Gastroesophageal sphincter (tissue), 3 donors: Measurements from ENCODE around the gene ATP2B2.

Experiments used
- POLR2A ChIP-seq, 2 donors: fragments of 450-650 bp; IDR thresholded peaks; one replicate each; pipeline ENCODE4 v1.6.1; 2017; ENCODE audit warnings: antibody characterized with exemption in 2 of 2, mild to moderate bottlenecking in 2 of 2, moderate library complexity in 1 of 2
- TF ChIP-seq, protein P1 (sequence below), 4 experiments: fragments of 200-600 bp in 2 of 4; fragments of 450-650 bp in 2 of 4; sonication (generic) in 1 of 4; IDR thresholded peaks; one replicate each; pipeline ENCODE4 v1.5.1; 2017 to 2019; ENCODE audit warnings: antibody characterized with exemption in 4 of 4, mild to moderate bottlenecking in 2 of 4, moderate library complexity in 2 of 4

DNA sequence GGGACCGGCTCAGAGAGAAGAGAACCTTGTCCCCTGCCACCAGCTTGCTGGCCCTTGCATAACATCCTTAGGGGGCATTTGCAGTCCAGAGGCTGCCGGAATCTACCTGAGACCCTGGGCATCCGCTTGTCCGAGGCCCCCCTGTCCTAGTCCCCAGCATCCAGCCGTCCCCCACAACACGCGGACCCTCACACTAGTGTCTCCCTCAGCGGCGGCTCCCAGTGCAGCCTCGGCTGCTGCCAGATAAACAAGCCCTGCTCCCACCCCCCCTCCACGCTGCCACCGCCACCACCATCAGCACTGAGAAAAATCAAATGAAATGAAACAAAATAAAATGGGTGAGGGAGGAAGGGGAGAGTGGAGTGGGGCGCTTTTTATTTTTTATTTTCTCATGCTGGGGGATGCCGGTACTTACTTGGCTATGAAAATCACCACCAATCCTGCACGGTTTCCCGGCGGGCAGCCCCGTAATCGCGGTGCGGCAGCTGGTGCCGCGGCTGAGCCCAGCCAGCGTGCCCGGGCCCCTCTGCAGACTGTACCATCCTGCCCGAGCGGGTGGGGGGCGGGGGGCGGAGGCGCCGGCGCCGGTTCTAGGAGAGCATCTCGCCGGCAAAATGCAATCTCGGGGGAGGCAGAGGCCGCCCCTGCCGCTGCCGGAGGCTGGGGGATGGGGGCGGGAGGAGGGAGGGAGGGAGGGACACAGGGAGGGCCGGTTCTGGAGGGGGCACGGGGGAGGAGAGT, at the start of gene ATP2B2:
- TF ChIP-seq, protein P1, sequence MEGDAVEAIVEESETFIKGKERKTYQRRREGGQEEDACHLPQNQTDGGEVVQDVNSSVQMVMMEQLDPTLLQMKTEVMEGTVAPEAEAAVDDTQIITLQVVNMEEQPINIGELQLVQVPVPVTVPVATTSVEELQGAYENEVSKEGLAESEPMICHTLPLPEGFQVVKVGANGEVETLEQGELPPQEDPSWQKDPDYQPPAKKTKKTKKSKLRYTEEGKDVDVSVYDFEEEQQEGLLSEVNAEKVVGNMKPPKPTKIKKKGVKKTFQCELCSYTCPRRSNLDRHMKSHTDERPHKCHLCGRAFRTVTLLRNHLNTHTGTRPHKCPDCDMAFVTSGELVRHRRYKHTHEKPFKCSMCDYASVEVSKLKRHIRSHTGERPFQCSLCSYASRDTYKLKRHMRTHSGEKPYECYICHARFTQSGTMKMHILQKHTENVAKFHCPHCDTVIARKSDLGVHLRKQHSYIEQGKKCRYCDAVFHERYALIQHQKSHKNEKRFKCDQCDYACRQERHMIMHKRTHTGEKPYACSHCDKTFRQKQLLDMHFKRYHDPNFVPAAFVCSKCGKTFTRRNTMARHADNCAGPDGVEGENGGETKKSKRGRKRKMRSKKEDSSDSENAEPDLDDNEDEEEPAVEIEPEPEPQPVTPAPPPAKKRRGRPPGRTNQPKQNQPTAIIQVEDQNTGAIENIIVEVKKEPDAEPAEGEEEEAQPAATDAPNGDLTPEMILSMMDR (IDR thresholded peaks at IDR 0.05): no peak
- no peak for TF ChIP-seq POLR2A (IDR thresholded peaks at IDR 0.05)
